Colonic mucosa (tissue), 4 donors: ENCODE measurements around the gene RAB24. TPM values are rescaled to one million over a fixed set of nuclear protein-coding genes. Genes with fewer than 3 reads are reported as not detected.

ENCODE experiments used
- DNase-seq: peaks from one replicate; pipeline ENCODE4 v3.0.0-alpha.2; 2020
- H3K27ac ChIP-seq: fragments of 200-600 bp; one replicate; pipeline ENCODE4 v1.8.0; 2021
- H3K27me3 ChIP-seq: fragments of 200-600 bp; one replicate; pipeline ENCODE4 v1.8.0; 2021
- H3K36me3 ChIP-seq: fragments of 200-600 bp; one replicate; pipeline ENCODE4 v1.8.0; 2021
- H3K4me1 ChIP-seq: fragments of 200-600 bp; one replicate; pipeline ENCODE4 v1.8.0; 2021; ENCODE audit warnings: mild to moderate bottlenecking
- H3K4me3 ChIP-seq: fragments of 200-600 bp; one replicate; pipeline ENCODE4 v1.8.0; 2021
- H3K9ac ChIP-seq, 2 donors: one replicate each; pipeline ENCODE4 v1.7.0; 2013; ENCODE audit warnings: control low read depth in 2 of 2, low read depth in 2 of 2, low read length in 2 of 2
- H3K9me3 ChIP-seq: fragments of 200-600 bp; one replicate; pipeline ENCODE4 v1.8.0; 2021
- CTCF ChIP-seq: fragments of 200-600 bp; IDR thresholded peaks from one replicate; pipeline ENCODE4 v1.8.0; 2022; ENCODE audit warnings: antibody characterized with exemption, mild to moderate bottlenecking
- intact Hi-C: fragments of 100-400 bp; cut with DNase I; formaldehyde crosslinking; loops from one replicate; pipeline ENCODE4 v1.14.1; 2022
- total RNA-seq, 2 donors: library from RNA; stranded (reverse); fragmentation: NEBNext Ultra II Directional in 1 of 2; extraction: Animal tissue kit (Norgen Biotek cat#: 25700) in 1 of 2; gene quantifications; one replicate each; pipeline ENCODE4 v1.2.1, GENCODE V29; 2021
- donor health status: healthy.
- donor health status: DM: no; HTN: no; CAD: no.
- donor health status: DM: no; HTN: no; CAD: no.

RAB24 gene
- total RNA-seq, 2 donors from 2014 or later: 32.9 to 39.5 TPM

- no peaks in the 10 kb centered on the region for H3K36me3 ChIP-seq
- no peak overlapping the region for H3K9ac ChIP-seq
- H3K4me3 ChIP-seq: no peak overlapping the region
- no peak overlapping the region for H3K27ac ChIP-seq
- H3K4me1 ChIP-seq: no peaks in the 10 kb centered on the region
- DNase-seq: no peak
- TF ChIP-seq CTCF: no peak
- no peaks in the 10 kb centered on the region for H3K9me3 ChIP-seq
- no peaks in the 10 kb centered on the region for H3K27me3 ChIP-seq
- intact Hi-C loops: no loop called here
These were observed 17.4 kb upstream of the RAB24 start for GRCh38 chr5:177320879-177321278.

GRCh38 chr5:177319913-177320588 lies 16.5 kb upstream of the RAB24 start:
- intact Hi-C loops: loop anchor here (5.0 to 10.0 kb wide), 2 partner anchors 132 to 205 kb away; no protein-coding TSS in a partner anchor
- no peaks in the 10 kb centered on the region for H3K27me3 ChIP-seq
- DNase-seq: no peak
- H3K27ac ChIP-seq: no peak overlapping the region
- H3K36me3 ChIP-seq: no peaks in the 10 kb centered on the region
- H3K9ac ChIP-seq: no peak overlapping the region
- H3K4me1 ChIP-seq: no peaks in the 10 kb centered on the region
- no peak for TF ChIP-seq CTCF
- H3K4me3 ChIP-seq: no peak overlapping the region
- no peaks in the 10 kb centered on the region for H3K9me3 ChIP-seq

GRCh38 chr5:177317959-177318377 lies 14.4 kb upstream of the RAB24 start:
- peak; percentile 84 for DNase-seq
- no peak overlapping the region for H3K27ac ChIP-seq
- H3K4me3 ChIP-seq: no peak overlapping the region
- no peaks in the 10 kb centered on the region for H3K9me3 ChIP-seq
- peak; percentile 78 for TF ChIP-seq CTCF
- H3K4me1 ChIP-seq: peaks cover under 1% of the 10 kb centered on the region
- no peaks in the 10 kb centered on the region for H3K27me3 ChIP-seq
- intact Hi-C loops: loop anchor here (5.0 to 10.0 kb wide), 2 partner anchors 134 to 203 kb away; no protein-coding TSS in a partner anchor
- no peak overlapping the region for H3K9ac ChIP-seq
- no peaks in the 10 kb centered on the region for H3K36me3 ChIP-seq

- no peaks in the 10 kb centered on the region for H3K27me3 ChIP-seq
- intact Hi-C loops: loop anchor here (5.0 to 10.0 kb wide), 2 partner anchors 136 to 201 kb away; no protein-coding TSS in a partner anchor
- DNase-seq: no peak
- peaks cover 15% of the 10 kb centered on the region for H3K4me1 ChIP-seq
- no peaks in the 10 kb centered on the region for H3K36me3 ChIP-seq
- TF ChIP-seq CTCF: no peak
- no peak overlapping the region for H3K4me3 ChIP-seq
- no peak overlapping the region for H3K9ac ChIP-seq
- H3K9me3 ChIP-seq: no peaks in the 10 kb centered on the region
- H3K27ac ChIP-seq: no peak overlapping the region
These were observed 12.5 kb upstream of the RAB24 start for GRCh38 chr5:177316005-177316404.

- no peak for TF ChIP-seq CTCF
- intact Hi-C loops: loop anchor here (5.0 to 10.0 kb wide), 2 partner anchors 137 to 201 kb away; no protein-coding TSS in a partner anchor
- Histone ChIP-seq H3K36me3 (no peaks in the 10 kb centered on the region), H3K4me1 (peaks cover 21% of the 10 kb centered on the region), H3K4me3 (no peak overlapping the region), H3K27ac (no peak overlapping the region), H3K27me3 (no peaks in the 10 kb centered on the region), H3K9ac (no peak overlapping the region), H3K9me3 (no peaks in the 10 kb centered on the region)
- DNase-seq: no peak
These were observed 11.9 kb upstream of the RAB24 start for GRCh38 chr5:177315411-177315810.
